ENCODE data around the gene MAN1A1. TPM values are rescaled to one million over a fixed set of nuclear protein-coding genes. Genes with fewer than 3 reads are reported as not detected.

The MAN1A1 gene
- total RNA-seq, 1 experiment from 2014 or later: 0.06 TPM

- BruUV-seq (replicated peaks): no TSS peak
- TF ChIP-seq CTCF (conservative IDR thresholded peaks at IDR 0.05; ENCODE audit: low read depth, low read length) (no peak), EZH2 (IDR thresholded peaks at IDR 0.05; ENCODE audit: borderline replicate concordance, low read depth, low read length, poor library complexity, severe bottlenecking) (no peak)
- intact Hi-C loops (cut with micrococcal nuclease; ENCODE audit: unreplicated experiment): no loop called here
- H3K9me3 ChIP-seq (ENCODE audit: low read depth, low read length, poor library complexity, severe bottlenecking): peaks cover 7% of the 10 kb centered on the region
- no peaks in the 10 kb centered on the region for H3K27me3 ChIP-seq (replicated peaks; ENCODE audit: insufficient read depth, low read depth, low read length, poor library complexity)
- no peaks in the 10 kb centered on the region for H3K36me3 ChIP-seq (ENCODE audit: insufficient read depth, low read length, poor library complexity, severe bottlenecking)
- POLR2A ChIA-PET (ENCODE audit: low non-redundant PET): no interaction called here
- no peak overlapping the region for H3K4me3 ChIP-seq (ENCODE audit: low read depth, low read length, poor library complexity, severe bottlenecking)
- H3K27ac ChIP-seq (ENCODE audit: low read depth, low read length, poor library complexity, severe bottlenecking): no peak overlapping the region
- no peaks in the 10 kb centered on the region for H3K4me1 ChIP-seq (ENCODE audit: insufficient read depth, low read length, poor library complexity, severe bottlenecking)
- no peak for DNase-seq (ENCODE audit: low spot score)
- CTCF ChIA-PET: no interaction called here
Measured at GRCh38 chr6:119273272-119274196, 76.0 kb downstream of the MAN1A1 start.

GRCh38 chr6:119270545-119270944 lies 79.0 kb downstream of the MAN1A1 start:
- TF ChIP-seq CTCF (conservative IDR thresholded peaks at IDR 0.05; ENCODE audit: low read depth, low read length) (no peak), EZH2 (IDR thresholded peaks at IDR 0.05; ENCODE audit: borderline replicate concordance, low read depth, low read length, poor library complexity, severe bottlenecking) (no peak)
- DNase-seq (ENCODE audit: low spot score): no peak
- Histone ChIP-seq H3K4me3 (ENCODE audit: low read depth, low read length, poor library complexity, severe bottlenecking) (no peak overlapping the region), H3K4me1 (ENCODE audit: insufficient read depth, low read length, poor library complexity, severe bottlenecking) (no peaks in the 10 kb centered on the region), H3K27ac (ENCODE audit: low read depth, low read length, poor library complexity, severe bottlenecking) (no peak overlapping the region), H3K27me3 (replicated peaks; ENCODE audit: insufficient read depth, low read depth, low read length, poor library complexity) (no peaks in the 10 kb centered on the region), H3K9me3 (ENCODE audit: low read depth, low read length, poor library complexity, severe bottlenecking) (peaks cover 7% of the 10 kb centered on the region), H3K36me3 (ENCODE audit: insufficient read depth, low read length, poor library complexity, severe bottlenecking) (no peaks in the 10 kb centered on the region)
- POLR2A ChIA-PET (ENCODE audit: low non-redundant PET): no interaction called here
- BruUV-seq (replicated peaks): no TSS peak
- intact Hi-C loops (cut with micrococcal nuclease; ENCODE audit: unreplicated experiment): no loop called here
- CTCF ChIA-PET: no interaction called here

GRCh38 chr6:119269266-119270103 lies 80.1 kb downstream of the MAN1A1 start:
- Histone ChIP-seq H3K27ac (ENCODE audit: low read depth, low read length, poor library complexity, severe bottlenecking) (no peak overlapping the region), H3K36me3 (ENCODE audit: insufficient read depth, low read length, poor library complexity, severe bottlenecking) (no peaks in the 10 kb centered on the region), H3K4me1 (ENCODE audit: insufficient read depth, low read length, poor library complexity, severe bottlenecking) (no peaks in the 10 kb centered on the region), H3K4me3 (ENCODE audit: low read depth, low read length, poor library complexity, severe bottlenecking) (no peak overlapping the region), H3K27me3 (replicated peaks; ENCODE audit: insufficient read depth, low read depth, low read length, poor library complexity) (no peaks in the 10 kb centered on the region), H3K9me3 (ENCODE audit: low read depth, low read length, poor library complexity, severe bottlenecking) (peaks cover 7% of the 10 kb centered on the region)
- POLR2A ChIA-PET (ENCODE audit: low non-redundant PET): no interaction called here
- TF ChIP-seq CTCF (conservative IDR thresholded peaks at IDR 0.05; ENCODE audit: low read depth, low read length): no peak
- no peak for TF ChIP-seq EZH2 (IDR thresholded peaks at IDR 0.05; ENCODE audit: borderline replicate concordance, low read depth, low read length, poor library complexity, severe bottlenecking)
- no peak for DNase-seq (ENCODE audit: low spot score)
- no TSS peak for BruUV-seq (replicated peaks)
- CTCF ChIA-PET: no interaction called here
- intact Hi-C loops (cut with micrococcal nuclease; ENCODE audit: unreplicated experiment): no loop called here

Measured in A673 (cell line).